ENCODE data around the gene CTRL. TPM values are rescaled to one million over a fixed set of nuclear protein-coding genes. Genes with fewer than 3 reads are reported as not detected.
A peak's percentile ranks its signal among the peaks of the same experiment; 100 is the strongest.

Gene CTRL
- 1.0 and 1.8 TPM in 2 replicates for total RNA-seq
- 1.1 TPM in 2 replicates for polyA plus RNA-seq
- 0.53 and 0.76 TPM in 2 replicates for polyA plus RNA-seq (2011; cell fraction: cytosol; rRNA removed)
- 3.8 and 4.2 TPM in 2 replicates for polyA plus RNA-seq (2011; cell fraction: nucleus; rRNA removed)
- 0.38 and 0.68 TPM in 2 replicates for polyA plus RNA-seq (2012)
- polyA minus RNA-seq = 0.66 and 2.1 TPM in 2 replicates
- 0.82 TPM for polyA minus RNA-seq (2011; cell fraction: cytosol; rRNA and poly(A)+ RNA removed)
- polyA minus RNA-seq (2011; cell fraction: nucleus; rRNA and poly(A)+ RNA removed) = 0.38 and 0.58 TPM in 2 replicates
- percentile 37 among the genes with signal in this experiment for Bru-seq, nascent RNA
- percentile 44 among the genes with signal in this experiment for BruChase-seq, experiment 1, labeled RNA remaining after a 6-hour chase
- percentile 41 among the genes with signal in this experiment for BruChase-seq, experiment 2, labeled RNA remaining after a 2-hour chase
- long read RNA-seq = 0 reads

DNA sequence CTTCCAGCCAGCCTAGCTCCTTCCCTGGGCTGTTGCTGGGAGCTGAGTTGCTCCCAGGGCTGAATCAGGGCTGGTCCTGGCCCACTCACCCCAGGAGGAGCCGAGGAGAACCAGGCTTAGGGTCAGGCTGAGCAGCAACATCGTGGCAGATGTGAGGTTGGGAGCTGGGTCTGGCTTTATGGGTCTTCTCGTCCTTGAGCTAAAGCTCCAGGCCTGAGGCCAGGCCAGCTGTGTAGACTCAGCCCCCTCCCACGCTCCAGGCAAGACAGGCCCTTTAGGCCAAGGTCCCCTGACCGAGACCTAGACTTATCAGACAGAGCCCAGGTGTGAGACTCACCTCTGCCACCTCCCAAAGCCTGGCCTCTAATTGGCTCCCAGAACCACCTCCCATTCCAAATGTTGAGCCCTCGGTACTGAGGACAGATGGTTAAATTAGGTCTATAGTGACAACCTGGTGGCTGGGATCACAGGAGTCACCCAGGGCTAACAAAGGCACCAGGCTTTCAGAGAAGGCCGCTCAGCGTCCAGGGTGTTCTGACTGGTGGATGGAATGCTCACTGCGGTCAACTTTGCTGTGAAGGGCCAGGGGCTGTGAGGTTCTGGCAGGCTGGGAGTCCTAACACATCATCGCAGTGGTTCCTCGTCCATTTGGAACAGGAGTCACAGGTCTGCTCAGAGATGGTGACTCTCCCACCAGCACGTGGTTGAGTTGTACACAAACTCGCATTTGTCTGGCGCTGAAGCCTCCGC is at the start of gene CTRL:
CTRL (minus strand) TSS at position 151 of the 750 bp plus-strand sequence; CDS start at position 141, 10 bp downstream.
- no peaks in the 10 kb centered on the region for H3K9me3 ChIP-seq (replicated peaks; ENCODE audit: control insufficient read depth, insufficient read depth, low read length)
- no peak within 1 kb of the TSS for H3K9ac ChIP-seq (replicated peaks; ENCODE audit: extremely low read depth, insufficient read depth, low read length)
- intact Hi-C loops (cut with micrococcal nuclease) (no loop called here), dilution Hi-C loops (cut with MboI; ENCODE audit: extremely low pct_ligation_motif_present, low sequenced_read_pairs) (no loop called here)
- BruUV-seq (replicated peaks) = no TSS peak
- no peaks in the 10 kb centered on the region for H3K9me1 ChIP-seq (replicated peaks; ENCODE audit: control insufficient read depth, extremely low read depth, insufficient read depth, low read length)
- H3K4me1 ChIP-seq (ENCODE audit: control insufficient read depth, extremely low read depth, insufficient read depth, low read length) = peaks cover 9% of the 10 kb centered on the region
- POLR2A ChIA-PET = no interaction called here
- no peaks in the 10 kb centered on the region for H3K27me3 ChIP-seq (ENCODE audit: control insufficient read depth in 2 of 2, insufficient read depth in 2 of 2, low read length in 2 of 2)
- H3K36me3 ChIP-seq (ENCODE audit: control insufficient read depth in 2 of 2, extremely low read depth in 1 of 2, insufficient read depth in 2 of 2, low read length in 2 of 2) = peaks cover 0 to 13% of the 10 kb centered on the region in 2 experiments
- H3K4me3 ChIP-seq (replicated peaks in 1 of 3; ENCODE audit: insufficient read depth in 1 of 3, low read depth in 1 of 3, low read length in 3 of 3) = no peak within 1 kb of the TSS
- no peak for TF ChIP-seq FOS (IDR thresholded peaks at IDR 0.05; ENCODE audit: borderline replicate concordance, insufficient read depth, low read length)
- TF ChIP-seq JUN (IDR thresholded peaks at IDR 0.05; ENCODE audit: borderline replicate concordance, insufficient read depth, insufficient read length, low read depth) = no peak
- TF ChIP-seq GATA2 (IDR thresholded peaks at IDR 0.05; ENCODE audit: insufficient read depth, insufficient read length, low read depth, low read length) = no peak
- no peak for TF ChIP-seq MAX (IDR thresholded peaks at IDR 0.05; ENCODE audit: insufficient read depth, insufficient read length)
- no peak for TF ChIP-seq POLR2A (IDR thresholded peaks at IDR 0.05; ENCODE audit: low read depth, low read length)
- no peak for TF ChIP-seq POLR2AphosphoS5 (IDR thresholded peaks at IDR 0.05; ENCODE audit: insufficient read depth, low read depth, low read length)
- no peak for TF ChIP-seq MYC (IDR thresholded peaks at IDR 0.05; ENCODE audit: low read depth, low read length)
- TF ChIP-seq, protein P1, sequence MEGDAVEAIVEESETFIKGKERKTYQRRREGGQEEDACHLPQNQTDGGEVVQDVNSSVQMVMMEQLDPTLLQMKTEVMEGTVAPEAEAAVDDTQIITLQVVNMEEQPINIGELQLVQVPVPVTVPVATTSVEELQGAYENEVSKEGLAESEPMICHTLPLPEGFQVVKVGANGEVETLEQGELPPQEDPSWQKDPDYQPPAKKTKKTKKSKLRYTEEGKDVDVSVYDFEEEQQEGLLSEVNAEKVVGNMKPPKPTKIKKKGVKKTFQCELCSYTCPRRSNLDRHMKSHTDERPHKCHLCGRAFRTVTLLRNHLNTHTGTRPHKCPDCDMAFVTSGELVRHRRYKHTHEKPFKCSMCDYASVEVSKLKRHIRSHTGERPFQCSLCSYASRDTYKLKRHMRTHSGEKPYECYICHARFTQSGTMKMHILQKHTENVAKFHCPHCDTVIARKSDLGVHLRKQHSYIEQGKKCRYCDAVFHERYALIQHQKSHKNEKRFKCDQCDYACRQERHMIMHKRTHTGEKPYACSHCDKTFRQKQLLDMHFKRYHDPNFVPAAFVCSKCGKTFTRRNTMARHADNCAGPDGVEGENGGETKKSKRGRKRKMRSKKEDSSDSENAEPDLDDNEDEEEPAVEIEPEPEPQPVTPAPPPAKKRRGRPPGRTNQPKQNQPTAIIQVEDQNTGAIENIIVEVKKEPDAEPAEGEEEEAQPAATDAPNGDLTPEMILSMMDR (IDR thresholded peaks at IDR 0.05; ENCODE audit: extremely low read depth in 1 of 2, insufficient read depth in 1 of 2, low read depth in 1 of 2, low read length in 2 of 2) = no peak
- no peak for TF ChIP-seq EZH2 (IDR thresholded peaks at IDR 0.05; ENCODE audit: borderline replicate concordance, low read depth, low read length, severe bottlenecking)
- CTCF ChIA-PET = interaction anchor here (1.2 to 5.7 kb wide), 5 partner anchors 10 to 259 kb away, joined by 3 to 42 read pairs (median 10); partner anchors contain the start of gene NRN1L
- H3K79me2 ChIP-seq (ENCODE audit: control insufficient read depth, insufficient read depth, low read length) = no peaks in the 10 kb centered on the region
- no peak within 1 kb of the TSS for H3K4me2 ChIP-seq (ENCODE audit: insufficient read depth, low read length)
- no peak within 1 kb of the TSS for H3K27ac ChIP-seq (ENCODE audit: insufficient read depth, low read depth, low read length)
- FAIRE-seq (no peak), DNase-seq (ENCODE audit: low read depth, low spot score) (no peak)
- no peaks in the 10 kb centered on the region for H4K20me1 ChIP-seq (replicated peaks; ENCODE audit: control insufficient read depth, extremely low read depth, insufficient read depth, low read length)
- no peak within 1 kb of the TSS for H2AFZ ChIP-seq (ENCODE audit: low read depth, low read length)

Measured in endothelial cell of umbilical vein (primary cell).